Heart left ventricle (tissue), 13 donors: ENCODE data around the gene HACD2.

Experiments used
- POLR2A ChIP-seq, 2 donors: fragments of 450-650 bp; IDR thresholded peaks; one replicate each; pipeline ENCODE4 v1.6.1; 2017; ENCODE audit warnings: antibody characterized with exemption in 2 of 2, mild to moderate bottlenecking in 2 of 2, moderate library complexity in 2 of 2
- TF ChIP-seq, protein P1 (sequence below), 12 donors: fragments of 200-600 bp; sonication (generic) in 4 of 12; IDR thresholded peaks; one replicate each; pipeline versions ENCODE4 v1.5.0 to v1.8.0; 2018 to 2022; ENCODE audit warnings: antibody characterized with exemption in 12 of 12, mild to moderate bottlenecking in 5 of 12
- donor health status: ischemic (EF 13 %, LVEDD 7.1; RV severe dilation, severe dysfunction).
- donor health status: DM: no; HTN: yes; CAD: no.
- donor health status: DM: no; HTN: no; CAD: no.
- donor health status: ischemic (EF 25% LVEDD 6.9; RV normal size, moderate dysfunction).
- donor health status: ischemic (EF 25% LVEDD 5.7; RV mildly dilated, moderate dysfunction).
- donor health status: ischemic (EF 35%, LVEDD 5.7; RV mildly dilated, moderate dysfunction).
- donor health status: nonischemic (EF 11% LVEDD 7.7; RV severe dilation, severe dysfunction).
- donor health status: DM: yes; HTN: yes; CAD: no.
- donor health status: PGD.
- donor health status: ischemic (EF 29% LVEDD 5.4; RV normal size, mild dysfunction).
- donor health status: nonischemic (EF 23%, LVEDD 6.1; RV moderate dilation, normal function).

DNA sequence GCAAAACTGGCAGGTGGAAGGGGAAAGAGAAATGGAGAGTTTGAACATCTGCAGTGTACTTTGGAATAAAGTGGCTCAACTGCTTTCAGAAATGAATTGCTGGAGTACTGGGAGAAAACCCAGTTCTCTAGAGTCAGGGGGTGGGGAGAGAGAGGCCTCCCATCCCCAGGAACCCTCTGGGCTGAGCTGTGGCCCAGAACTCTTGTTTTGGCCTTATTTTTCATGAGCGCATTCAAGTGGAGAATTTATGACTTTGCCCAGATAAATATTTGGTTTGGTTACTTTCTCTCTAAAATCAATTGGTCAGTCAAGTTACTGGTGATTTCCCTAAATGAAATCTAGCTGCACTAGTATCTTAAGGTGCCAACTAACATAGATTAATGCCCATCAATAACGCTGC lies 28.7 kb upstream of the HACD2 start:
- no peak for TF ChIP-seq POLR2A (IDR thresholded peaks at IDR 0.05)
- TF ChIP-seq, protein P1, sequence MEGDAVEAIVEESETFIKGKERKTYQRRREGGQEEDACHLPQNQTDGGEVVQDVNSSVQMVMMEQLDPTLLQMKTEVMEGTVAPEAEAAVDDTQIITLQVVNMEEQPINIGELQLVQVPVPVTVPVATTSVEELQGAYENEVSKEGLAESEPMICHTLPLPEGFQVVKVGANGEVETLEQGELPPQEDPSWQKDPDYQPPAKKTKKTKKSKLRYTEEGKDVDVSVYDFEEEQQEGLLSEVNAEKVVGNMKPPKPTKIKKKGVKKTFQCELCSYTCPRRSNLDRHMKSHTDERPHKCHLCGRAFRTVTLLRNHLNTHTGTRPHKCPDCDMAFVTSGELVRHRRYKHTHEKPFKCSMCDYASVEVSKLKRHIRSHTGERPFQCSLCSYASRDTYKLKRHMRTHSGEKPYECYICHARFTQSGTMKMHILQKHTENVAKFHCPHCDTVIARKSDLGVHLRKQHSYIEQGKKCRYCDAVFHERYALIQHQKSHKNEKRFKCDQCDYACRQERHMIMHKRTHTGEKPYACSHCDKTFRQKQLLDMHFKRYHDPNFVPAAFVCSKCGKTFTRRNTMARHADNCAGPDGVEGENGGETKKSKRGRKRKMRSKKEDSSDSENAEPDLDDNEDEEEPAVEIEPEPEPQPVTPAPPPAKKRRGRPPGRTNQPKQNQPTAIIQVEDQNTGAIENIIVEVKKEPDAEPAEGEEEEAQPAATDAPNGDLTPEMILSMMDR (IDR thresholded peaks at IDR 0.05), result no peak
